Astrocyte (in vitro differentiated cells and primary cell): Measurements from ENCODE around the gene SGTA. TPM values are rescaled to one million over a fixed set of nuclear protein-coding genes. Genes with fewer than 3 reads are reported as not detected.

ENCODE experiments used
- DNase-seq: peaks from one replicate; pipeline ENCODE4 v3.0.0-alpha.2; 2010; ENCODE audit warnings: low read depth
- FAIRE-seq: peaks from 2 replicates; lab custom pipeline; 2011; peaks lifted over from hg19 to GRCh38; lab: Jason Lieb, UNC
- H2AFZ ChIP-seq: 2 replicates; pipeline ENCODE4 v1.6.0; 2012; ENCODE audit warnings: low read depth, low read length, inconsistent platforms
- H3K27ac ChIP-seq: 2 replicates; pipeline ENCODE4 v1.5.1; 2011; ENCODE audit warnings: low read depth, low read length, inconsistent platforms
- H3K27me3 ChIP-seq: 2 replicates; pipeline ENCODE4 v1.6.0; 2011; ENCODE audit warnings: low read length, inconsistent platforms; ENCODE audit not compliant: insufficient read depth
- H3K36me3 ChIP-seq: 2 replicates; pipeline ENCODE4 v1.5.1; 2011; ENCODE audit warnings: low read length, inconsistent platforms; ENCODE audit not compliant: insufficient read depth
- H3K4me1 ChIP-seq: 2 replicates; pipeline ENCODE4 v1.5.1; 2011; ENCODE audit warnings: low read length, inconsistent platforms; ENCODE audit not compliant: insufficient read depth
- H3K4me2 ChIP-seq: 2 replicates; pipeline ENCODE4 v1.6.0; 2012; ENCODE audit warnings: low read length, inconsistent platforms
- H3K4me3 ChIP-seq: 2 replicates; pipeline ENCODE4 v1.5.1; 2011; ENCODE audit warnings: low read depth, mild to moderate bottlenecking, low read length, inconsistent platforms; ENCODE audit not compliant: insufficient read depth
- H3K79me2 ChIP-seq: 2 replicates; pipeline ENCODE4 v1.6.0; 2012; ENCODE audit warnings: mild to moderate bottlenecking, low read length, inconsistent platforms; ENCODE audit not compliant: insufficient read depth
- H3K9ac ChIP-seq: 2 replicates; pipeline ENCODE4 v1.6.0; 2012; ENCODE audit warnings: mild to moderate bottlenecking, low read length, inconsistent platforms
- H3K9me3 ChIP-seq: 2 replicates; pipeline ENCODE4 v1.5.1; 2012; ENCODE audit warnings: low read depth, mild to moderate bottlenecking, low read length, inconsistent platforms; ENCODE audit not compliant: insufficient read depth
- H4K20me1 ChIP-seq: 2 replicates; pipeline ENCODE4 v1.6.0; 2012; ENCODE audit warnings: low read length, inconsistent platforms; ENCODE audit not compliant: insufficient read depth
- H3K27ac Mint-ChIP-seq: one replicate; pipeline ENCODE4 v1.8.0; 2021; ENCODE audit warnings: mild to moderate bottlenecking, mixed read lengths; ENCODE audit not compliant: unreplicated experiment
- H3K27me3 Mint-ChIP-seq: one replicate; pipeline ENCODE4 v1.8.0; 2021; ENCODE audit warnings: low read depth, mixed read lengths; ENCODE audit not compliant: unreplicated experiment
- H3K36me3 Mint-ChIP-seq: one replicate; pipeline ENCODE4 v1.8.0; 2021; ENCODE audit warnings: low read depth, mixed read lengths; ENCODE audit not compliant: unreplicated experiment
- H3K4me1 Mint-ChIP-seq: one replicate; pipeline ENCODE4 v1.8.0; 2021; ENCODE audit warnings: low read depth, mixed read lengths; ENCODE audit not compliant: unreplicated experiment
- H3K4me3 Mint-ChIP-seq: one replicate; pipeline ENCODE4 v1.8.0; 2021; ENCODE audit warnings: mild to moderate bottlenecking, moderate library complexity, mixed read lengths; ENCODE audit not compliant: unreplicated experiment
- H3K9me3 Mint-ChIP-seq: one replicate; pipeline ENCODE4 v1.8.0; 2021; ENCODE audit warnings: mild to moderate bottlenecking, mixed read lengths; ENCODE audit not compliant: unreplicated experiment
- EZH2 ChIP-seq: IDR thresholded peaks from 2 replicates; pipeline ENCODE4 v1.6.1; 2012; ENCODE audit warnings: mild to moderate bottlenecking, low read length, inconsistent platforms; ENCODE audit not compliant: insufficient read depth
- total RNA-seq: library from RNA; stranded (reverse); gene quantifications from 2 replicates; pipeline ENCODE4 v1.2.1, GENCODE V29; 2021
- TF ChIP-seq, protein P1 (sequence below): IDR thresholded peaks from 2 replicates; pipeline ENCODE4 v1.5.1; 2011; ENCODE audit warnings: low read depth, mild to moderate bottlenecking, inconsistent platforms, low read length, moderate library complexity; ENCODE audit not compliant: insufficient read depth

SGTA gene
- total RNA-seq, 1 donor from 2014 or later, result 76.1 TPM

DNA sequence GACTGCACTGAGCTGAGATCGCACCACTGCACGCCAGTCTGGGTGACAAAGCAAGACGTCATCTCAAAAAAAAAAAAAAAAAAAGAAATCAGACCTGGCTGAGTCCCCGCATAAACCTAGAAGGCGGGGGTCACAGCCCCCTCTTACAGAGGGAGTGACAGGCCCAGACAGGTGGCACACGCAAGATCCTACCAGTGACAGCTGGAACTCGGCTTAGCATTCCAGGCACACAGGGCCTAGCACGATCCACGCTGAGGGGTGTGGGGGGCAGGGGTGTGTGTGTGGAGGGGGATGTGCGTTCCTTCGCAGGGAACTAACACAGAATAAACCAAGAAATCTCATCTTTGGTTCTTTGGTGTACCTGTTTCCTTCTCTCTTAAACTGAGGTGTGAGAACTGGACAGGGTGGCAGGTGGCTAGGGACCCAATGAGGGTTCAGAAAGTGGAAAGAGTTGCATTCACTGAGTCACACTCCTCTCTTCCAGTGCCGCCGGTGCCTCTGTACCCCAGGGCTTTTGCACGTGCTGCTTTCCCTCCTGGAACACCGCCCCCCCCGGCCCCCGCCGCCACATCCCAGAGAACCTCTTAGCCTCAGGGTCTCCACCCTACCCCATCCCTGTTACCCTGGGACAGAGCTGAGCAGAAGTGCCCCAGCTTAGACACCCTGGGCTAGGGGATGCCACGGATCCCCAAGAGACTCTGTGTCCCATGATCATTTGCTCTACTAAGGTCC lies 5.0 kb downstream of the SGTA start:
- H3K27me3 Mint-ChIP-seq, result no peaks in the 10 kb centered on the region
- no peak overlapping the region for H3K4me3 Mint-ChIP-seq
- H3K4me1 Mint-ChIP-seq, result peaks cover 18% of the 10 kb centered on the region
- H3K9ac ChIP-seq, result no peak overlapping the region
- peaks cover 7% of the 10 kb centered on the region for H3K36me3 Mint-ChIP-seq
- H3K79me2 ChIP-seq, result peaks cover 96% of the 10 kb centered on the region
- H2AFZ ChIP-seq, result no peak overlapping the region
- FAIRE-seq (no peak), DNase-seq (no peak)
- H3K4me1 ChIP-seq, result peaks cover 13% of the 10 kb centered on the region
- H3K27ac Mint-ChIP-seq, result peak overlapping the region; percentile 36
- no peaks in the 10 kb centered on the region for H3K27me3 ChIP-seq
- H3K36me3 ChIP-seq, result peaks cover 3% of the 10 kb centered on the region
- no peak overlapping the region for H3K4me3 ChIP-seq
- TF ChIP-seq, protein P1, sequence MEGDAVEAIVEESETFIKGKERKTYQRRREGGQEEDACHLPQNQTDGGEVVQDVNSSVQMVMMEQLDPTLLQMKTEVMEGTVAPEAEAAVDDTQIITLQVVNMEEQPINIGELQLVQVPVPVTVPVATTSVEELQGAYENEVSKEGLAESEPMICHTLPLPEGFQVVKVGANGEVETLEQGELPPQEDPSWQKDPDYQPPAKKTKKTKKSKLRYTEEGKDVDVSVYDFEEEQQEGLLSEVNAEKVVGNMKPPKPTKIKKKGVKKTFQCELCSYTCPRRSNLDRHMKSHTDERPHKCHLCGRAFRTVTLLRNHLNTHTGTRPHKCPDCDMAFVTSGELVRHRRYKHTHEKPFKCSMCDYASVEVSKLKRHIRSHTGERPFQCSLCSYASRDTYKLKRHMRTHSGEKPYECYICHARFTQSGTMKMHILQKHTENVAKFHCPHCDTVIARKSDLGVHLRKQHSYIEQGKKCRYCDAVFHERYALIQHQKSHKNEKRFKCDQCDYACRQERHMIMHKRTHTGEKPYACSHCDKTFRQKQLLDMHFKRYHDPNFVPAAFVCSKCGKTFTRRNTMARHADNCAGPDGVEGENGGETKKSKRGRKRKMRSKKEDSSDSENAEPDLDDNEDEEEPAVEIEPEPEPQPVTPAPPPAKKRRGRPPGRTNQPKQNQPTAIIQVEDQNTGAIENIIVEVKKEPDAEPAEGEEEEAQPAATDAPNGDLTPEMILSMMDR, result no peak
- no peak for TF ChIP-seq EZH2
- H3K4me2 ChIP-seq, result no peak overlapping the region
- H3K9me3 Mint-ChIP-seq, result no peaks in the 10 kb centered on the region
- H4K20me1 ChIP-seq, result peaks cover 89% of the 10 kb centered on the region
- no peaks in the 10 kb centered on the region for H3K9me3 ChIP-seq
- H3K27ac ChIP-seq, result no peak overlapping the region

DNA sequence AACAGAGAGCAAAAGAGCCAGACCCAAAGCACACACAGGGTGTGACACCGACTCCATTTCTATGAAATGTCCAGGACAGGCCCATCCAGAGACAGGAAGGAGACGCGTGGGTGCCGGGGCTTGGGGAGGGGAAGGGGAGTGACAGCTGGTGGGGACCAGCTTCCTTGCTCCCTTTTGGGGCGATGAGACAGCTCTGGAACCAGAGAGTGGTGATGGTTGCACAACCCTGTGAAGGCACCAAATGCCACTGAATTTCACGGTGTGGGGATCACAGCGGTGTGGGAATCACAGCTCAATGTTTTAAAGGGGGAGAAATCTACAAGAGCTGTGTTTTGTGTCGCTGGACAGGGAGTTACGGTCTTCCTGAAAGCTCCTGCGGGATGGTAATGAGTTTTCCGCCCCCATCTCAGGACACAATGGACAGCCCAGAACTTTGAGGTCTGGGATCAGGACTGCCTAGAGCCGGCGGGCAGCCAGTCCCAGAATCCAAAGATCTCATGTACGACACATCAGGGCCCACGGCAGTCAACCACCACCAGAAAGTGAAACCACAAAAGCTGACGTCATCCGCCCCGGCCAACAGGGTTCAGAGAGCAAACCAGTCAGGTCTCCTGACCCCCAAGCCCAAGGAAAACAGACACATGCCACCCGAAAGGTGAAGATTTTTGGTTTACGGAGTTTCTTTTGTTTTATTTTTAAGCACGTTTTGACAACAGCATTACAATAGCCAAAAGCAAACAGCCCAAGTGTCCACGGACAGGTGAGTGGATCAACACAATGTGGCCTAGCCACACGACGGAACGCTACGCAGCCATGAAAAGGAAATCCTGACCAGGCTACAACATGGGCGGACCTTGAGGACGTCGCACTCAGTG lies 7.3 kb downstream of the SGTA start:
- Histone ChIP-seq H3K4me1 (peaks cover 6% of the 10 kb centered on the region), H3K4me3 (no peak overlapping the region), H3K9ac (no peak overlapping the region), H3K79me2 (peaks cover 93% of the 10 kb centered on the region), H3K9me3 (no peaks in the 10 kb centered on the region), H3K27ac (no peak overlapping the region), H3K27me3 (no peaks in the 10 kb centered on the region), H3K4me2 (peak overlapping the region; percentile 57), H4K20me1 (peaks cover 89% of the 10 kb centered on the region), H3K36me3 (peaks cover 3% of the 10 kb centered on the region), H2AFZ (no peak overlapping the region)
- TF ChIP-seq EZH2, result no peak
- TF ChIP-seq, protein P1, result no peak
- Mint-ChIP-seq H3K36me3 (peaks cover 7% of the 10 kb centered on the region), H3K27me3 (no peaks in the 10 kb centered on the region), H3K4me3 (peak overlapping the region; percentile 45), H3K27ac (peak overlapping the region; percentile 95), H3K9me3 (no peaks in the 10 kb centered on the region), H3K4me1 (peaks cover 22% of the 10 kb centered on the region)
- peak; percentile 62 for DNase-seq
- FAIRE-seq, result no peak
